GM19438 (cell line): Measurements from ENCODE around the gene SEPTIN8.
"Not testable (repeated sequence)": the region's sequence is repeated elsewhere in the genome, so short reads cannot be mapped to it uniquely, and the experiment has no call there.

Experiments
- ATAC-seq: cut with Tn5 transposase; IDR thresholded peaks from one replicate; pipeline ENCODE4 v1.9.1; 2021; ENCODE audit warnings: low read depth; ENCODE audit not compliant: unreplicated experiment

Gene SEPTIN8

GRCh38 chr5:132812781-132813598 is 36.0 kb upstream of the SEPTIN8 start, which contains the start of gene SOWAHA:
SOWAHA (plus strand) TSS chr5:132813302; CDS start chr5:132813622, 320 bp downstream.
- no peak for ATAC-seq

DNA sequence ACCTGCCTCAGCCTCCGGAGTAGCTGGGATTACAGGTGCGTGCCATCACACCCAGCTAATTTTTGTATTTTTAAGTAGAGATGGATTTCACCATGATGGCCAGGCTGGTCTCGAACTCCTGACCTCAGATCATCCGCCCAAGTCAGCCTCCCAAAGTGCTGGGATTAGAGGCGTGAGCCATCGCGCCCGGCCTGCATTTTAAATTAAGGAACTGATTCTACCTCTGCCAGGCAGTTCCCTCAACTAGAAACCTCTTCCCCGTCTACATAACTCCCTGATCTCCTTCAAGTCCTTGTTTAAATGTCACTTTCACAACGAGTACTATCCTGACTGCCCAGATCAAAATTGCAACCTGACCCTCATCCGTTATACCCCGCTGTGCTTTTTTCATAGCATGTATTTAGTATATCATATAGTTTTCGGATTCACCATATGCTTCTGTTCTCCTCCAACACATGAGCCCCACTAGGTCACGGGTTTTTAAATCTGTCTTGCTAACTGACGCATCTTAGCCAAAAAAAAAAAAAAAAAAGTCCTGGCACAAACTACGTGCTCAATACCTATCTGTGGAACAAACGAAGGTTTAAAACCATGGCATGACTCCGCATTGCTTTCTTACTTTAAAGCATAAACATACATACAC is 35.2 kb upstream of the SEPTIN8 start:
- no peak for ATAC-seq

GRCh38 chr5:132810605-132811004 is 33.6 kb upstream of the SEPTIN8 start:
- ATAC-seq, result no peak

GRCh38 chr5:132808866-132809265 is 31.8 kb upstream of the SEPTIN8 start:
- no peak for ATAC-seq

- ATAC-seq, result no peak
Measured at GRCh38 chr5:132808448-132808847, 31.4 kb upstream of the SEPTIN8 start.

GRCh38 chr5:132807163-132807838 is 30.3 kb upstream of the SEPTIN8 start:
- ATAC-seq, result no peak

DNA sequence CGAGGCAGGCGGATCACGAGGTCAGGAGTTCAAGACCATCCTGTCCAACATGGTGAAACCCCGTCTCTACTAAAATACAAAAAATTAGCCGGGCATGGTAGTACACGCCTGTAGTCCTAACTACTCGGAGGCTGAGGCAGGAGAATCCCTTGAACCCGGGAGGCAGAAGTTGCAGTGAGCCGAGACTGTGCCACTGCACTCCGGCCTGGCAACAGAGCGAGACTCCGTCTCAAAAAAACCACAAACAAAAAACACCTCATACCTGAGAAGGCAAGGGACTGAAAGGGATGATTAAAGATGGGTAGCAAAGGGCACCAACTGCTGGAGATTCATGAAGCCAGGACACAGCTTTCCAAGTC is 29.7 kb upstream of the SEPTIN8 start:
- not testable (repeated sequence) for ATAC-seq

DNA sequence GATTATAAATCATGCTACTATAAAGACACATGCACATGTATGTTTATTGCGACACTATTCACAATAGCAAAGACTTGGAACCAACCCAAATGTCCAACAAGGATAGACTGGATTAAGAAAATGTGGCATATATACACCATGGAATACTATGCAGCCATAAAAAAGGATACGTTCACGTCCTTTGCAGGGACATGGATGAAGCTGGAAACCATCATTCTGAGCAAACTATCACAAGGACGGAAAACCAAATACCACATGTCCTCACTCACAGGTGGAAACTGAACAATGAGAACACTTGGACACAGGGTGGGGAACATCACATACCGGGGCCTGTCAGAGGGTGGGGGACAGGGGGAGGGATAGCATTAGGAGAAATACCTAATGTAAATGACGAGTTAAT is 28.8 kb upstream of the SEPTIN8 start:
- not testable (repeated sequence) for ATAC-seq

DNA sequence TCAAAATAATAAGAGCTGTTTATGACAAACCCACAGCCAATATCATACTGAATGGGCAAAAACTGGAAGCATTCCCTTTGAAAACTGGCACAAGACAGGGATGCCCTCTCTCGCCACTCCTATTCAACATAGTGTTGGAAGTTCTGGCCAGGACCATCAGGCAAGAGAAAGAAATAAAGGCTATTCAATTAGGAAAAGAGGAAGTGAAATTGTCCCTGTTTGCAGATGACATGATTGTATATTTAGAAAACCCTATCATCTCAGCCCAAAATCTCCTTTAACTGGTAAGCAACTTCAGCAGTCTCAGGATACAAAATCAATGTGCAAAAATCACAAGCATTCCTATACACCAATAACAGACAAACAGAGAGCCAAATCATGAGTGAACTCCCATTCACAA is 27.2 kb upstream of the SEPTIN8 start:
- not testable (repeated sequence) for ATAC-seq

GRCh38 chr5:132802685-132803066 is 25.6 kb upstream of the SEPTIN8 start:
- ATAC-seq, result not testable (repeated sequence)

- ATAC-seq, result no peak
Measured at GRCh38 chr5:132802044-132802684, 25.1 kb upstream of the SEPTIN8 start.

- ATAC-seq, result no peak
Measured at GRCh38 chr5:132800545-132800944, 23.5 kb upstream of the SEPTIN8 start.

DNA sequence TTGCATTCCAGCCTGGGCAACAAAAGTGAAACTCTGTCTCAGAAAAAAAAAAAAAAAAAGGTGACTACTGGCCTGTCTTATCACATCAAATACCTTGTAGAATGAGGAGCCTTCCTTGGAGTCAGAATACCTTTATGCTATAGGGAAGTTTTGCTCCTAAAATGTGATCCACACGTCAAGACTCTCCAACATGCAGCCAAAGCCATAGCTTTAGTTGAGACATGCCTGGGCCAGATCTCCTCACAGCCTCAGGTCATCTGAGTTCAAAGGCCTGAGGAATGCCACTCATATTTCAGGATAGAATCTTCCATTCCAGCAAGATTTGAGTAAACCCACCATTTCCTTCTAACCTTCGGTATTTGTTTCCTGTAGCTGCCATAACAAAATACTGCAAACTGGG is 22.4 kb upstream of the SEPTIN8 start:
- ATAC-seq, result no peak

DNA sequence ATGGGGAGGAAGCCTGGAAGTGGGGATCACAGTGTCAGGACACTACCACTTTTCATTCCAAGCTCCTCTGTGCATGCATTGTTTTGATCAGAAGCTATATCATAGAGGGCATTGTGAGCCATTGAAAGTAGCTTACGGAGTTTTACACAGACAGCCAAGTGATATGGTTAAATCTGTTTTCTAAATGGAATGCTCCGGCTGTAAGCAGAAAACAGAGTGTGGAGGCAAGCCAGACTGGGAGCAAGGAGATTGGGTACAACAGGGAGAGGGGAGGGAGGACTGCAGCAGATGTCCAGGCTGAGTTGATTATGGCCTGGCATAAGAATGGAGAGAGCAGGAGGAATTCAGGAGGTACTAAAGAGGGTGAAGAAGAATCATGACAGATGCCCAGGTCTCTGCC is 20.6 kb upstream of the SEPTIN8 start:
- ATAC-seq, result no peak

DNA sequence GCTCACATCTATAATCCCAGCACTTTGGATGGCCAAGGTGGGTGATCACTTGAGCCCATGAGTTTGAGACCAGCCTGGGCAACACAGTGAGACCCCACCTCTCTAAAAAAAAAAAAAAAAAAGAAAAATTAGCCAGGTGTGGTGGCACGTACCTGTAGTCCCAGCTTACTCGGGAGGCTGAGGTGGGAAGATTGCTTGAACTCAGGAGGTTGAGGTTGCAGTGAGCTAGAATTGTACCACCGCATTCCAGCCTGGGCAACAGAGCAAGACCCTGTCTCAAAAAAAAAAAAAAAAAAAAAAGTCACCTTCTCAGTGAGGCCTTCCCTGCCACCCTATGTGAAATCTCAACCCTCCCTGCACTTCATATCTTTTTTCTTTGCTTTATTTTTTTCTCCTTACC is 14.0 kb upstream of the SEPTIN8 start:
- no peak for ATAC-seq

GRCh38 chr5:132790201-132790865 is 13.3 kb upstream of the SEPTIN8 start:
- ATAC-seq, result no peak

GRCh38 chr5:132788990-132789886 is 12.2 kb upstream of the SEPTIN8 start:
- ATAC-seq, result no peak

DNA sequence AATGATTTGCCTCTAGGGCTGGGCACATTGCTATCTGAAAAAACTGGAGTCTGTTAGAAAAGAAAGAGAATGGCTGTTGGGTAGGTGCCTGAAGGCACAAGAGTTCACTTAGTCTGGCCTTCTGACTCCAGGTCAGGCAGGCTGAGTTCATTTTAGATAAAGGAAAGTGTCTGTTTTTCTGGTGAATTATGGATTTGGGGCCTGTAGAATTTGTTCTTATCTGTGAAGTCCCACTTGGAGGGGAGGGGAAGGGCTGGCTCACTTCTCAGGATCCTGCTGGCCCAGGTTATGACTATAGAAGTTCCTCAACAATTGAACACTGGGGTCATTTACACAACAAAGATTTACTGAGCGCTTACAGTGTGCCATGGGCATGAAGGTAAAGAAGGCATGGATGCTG is 11.5 kb upstream of the SEPTIN8 start:
- ATAC-seq, result no peak

- ATAC-seq, result no peak
Measured at GRCh38 chr5:132787076-132787475, 10.0 kb upstream of the SEPTIN8 start.

GRCh38 chr5:132785864-132786263 is 8.8 kb upstream of the SEPTIN8 start:
- ATAC-seq, result no peak
